Measurements from ENCODE around the gene ASGR1. TPM values are rescaled to one million over a fixed set of nuclear protein-coding genes. Genes with fewer than 3 reads are reported as not detected.
A peak's percentile ranks its signal among the peaks of the same experiment; 100 is the strongest.

The ASGR1 gene
- polyA plus RNA-seq, 3 donors, result 82.0 to 126 (median 114) TPM

DNA sequence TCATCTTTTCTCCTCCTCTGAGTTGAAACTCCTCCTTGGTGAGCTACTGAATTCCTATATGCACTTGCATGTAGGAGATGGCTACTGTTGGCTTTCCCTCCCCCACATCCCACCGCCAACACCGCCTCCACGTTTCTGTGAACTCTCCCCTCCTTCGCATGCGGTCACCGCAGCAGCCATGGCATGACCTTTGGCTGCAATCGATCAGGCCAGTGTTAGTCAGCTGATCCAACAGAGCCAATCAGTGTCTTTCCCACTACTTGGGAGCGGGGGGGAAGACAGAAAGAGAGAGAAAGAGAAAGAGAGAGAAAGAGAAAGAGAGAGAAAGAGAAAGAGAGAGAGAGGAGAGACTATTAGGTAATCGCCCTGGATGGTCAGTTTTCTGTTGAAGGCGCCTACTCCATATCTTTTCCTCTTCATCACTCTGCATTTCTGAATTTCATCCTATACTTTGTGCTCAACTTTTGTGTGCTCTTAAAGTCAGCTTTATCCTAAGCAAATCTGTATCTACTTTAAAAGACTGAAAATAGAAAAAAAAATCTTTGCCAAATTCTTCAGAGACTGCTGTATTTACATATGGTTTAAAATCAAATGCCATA is 22.7 kb downstream of the ASGR1 start:
- Histone ChIP-seq H3K4me1 (ENCODE audit: control insufficient read depth in 1 of 2, insufficient read depth in 2 of 2, low read length in 2 of 2) (peaks cover 21 to 26% of the 10 kb centered on the region in 2 donors), H3K79me2 (ENCODE audit: insufficient read depth, low read length) (no peaks in the 10 kb centered on the region), H3K36me3 (replicated peaks in 1 of 2; ENCODE audit: control insufficient read depth in 1 of 2, insufficient read depth in 2 of 2, low read length in 2 of 2) (no peaks in the 10 kb centered on the region), H3K9me3 (replicated peaks in 1 of 2; ENCODE audit: control insufficient read depth in 1 of 2, insufficient read depth in 1 of 2, low read length in 2 of 2) (no peaks in the 10 kb centered on the region), H2AFZ (ENCODE audit: insufficient read depth, low read depth, low read length, poor library complexity, severe bottlenecking) (no peak overlapping the region), H3K27me3 (ENCODE audit: control insufficient read depth in 2 of 2, insufficient read depth in 2 of 2, low read length in 2 of 2) (no peaks in the 10 kb centered on the region), H3K9ac (ENCODE audit: insufficient read depth, low read length, poor library complexity, severe bottlenecking) (no peak overlapping the region), H4K20me1 (ENCODE audit: insufficient read depth, low read length) (no peaks in the 10 kb centered on the region), H3K4me3 (replicated peaks in 1 of 3; ENCODE audit: low read depth in 2 of 3, low read length in 3 of 3) (no peak overlapping the region), H3K27ac (ENCODE audit: low read depth in 1 of 2, low read length in 2 of 2) (no peak overlapping the region), H3K4me2 (replicated peaks; ENCODE audit: extremely low read depth, low read length, poor library complexity, severe bottlenecking) (no peak overlapping the region)
- H3K4me3 Mint-ChIP-seq, result peak overlapping the region in 1 of 2 donors; percentile 31
- H3K4me1 Mint-ChIP-seq, result peaks cover 41% of the 10 kb centered on the region
- DNase-seq, result no peak
- WGBS (ENCODE audit: insufficient coverage), result no CpG with 5 or more reads among the region's 10 CpGs
- H3K27ac Mint-ChIP-seq, result peak overlapping the region in 3 of 7 donors; percentile 15 to 78 (median 47)
- intact Hi-C loops (cut with micrococcal nuclease), result no loop called here
- peaks cover 1 to 12% (median 3%) of the 10 kb centered on the region in 3 donors for H3K27me3 Mint-ChIP-seq (ENCODE audit: low read depth in 3 of 3)
- peaks cover 4 to 13% (median 5%) of the 10 kb centered on the region in 7 donors for H3K9me3 Mint-ChIP-seq
- TF ChIP-seq, protein P1, sequence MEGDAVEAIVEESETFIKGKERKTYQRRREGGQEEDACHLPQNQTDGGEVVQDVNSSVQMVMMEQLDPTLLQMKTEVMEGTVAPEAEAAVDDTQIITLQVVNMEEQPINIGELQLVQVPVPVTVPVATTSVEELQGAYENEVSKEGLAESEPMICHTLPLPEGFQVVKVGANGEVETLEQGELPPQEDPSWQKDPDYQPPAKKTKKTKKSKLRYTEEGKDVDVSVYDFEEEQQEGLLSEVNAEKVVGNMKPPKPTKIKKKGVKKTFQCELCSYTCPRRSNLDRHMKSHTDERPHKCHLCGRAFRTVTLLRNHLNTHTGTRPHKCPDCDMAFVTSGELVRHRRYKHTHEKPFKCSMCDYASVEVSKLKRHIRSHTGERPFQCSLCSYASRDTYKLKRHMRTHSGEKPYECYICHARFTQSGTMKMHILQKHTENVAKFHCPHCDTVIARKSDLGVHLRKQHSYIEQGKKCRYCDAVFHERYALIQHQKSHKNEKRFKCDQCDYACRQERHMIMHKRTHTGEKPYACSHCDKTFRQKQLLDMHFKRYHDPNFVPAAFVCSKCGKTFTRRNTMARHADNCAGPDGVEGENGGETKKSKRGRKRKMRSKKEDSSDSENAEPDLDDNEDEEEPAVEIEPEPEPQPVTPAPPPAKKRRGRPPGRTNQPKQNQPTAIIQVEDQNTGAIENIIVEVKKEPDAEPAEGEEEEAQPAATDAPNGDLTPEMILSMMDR (IDR thresholded peaks at IDR 0.05), result no peak
- H3K36me3 Mint-ChIP-seq, result peaks cover 8 to 19% of the 10 kb centered on the region in 2 donors

DNA sequence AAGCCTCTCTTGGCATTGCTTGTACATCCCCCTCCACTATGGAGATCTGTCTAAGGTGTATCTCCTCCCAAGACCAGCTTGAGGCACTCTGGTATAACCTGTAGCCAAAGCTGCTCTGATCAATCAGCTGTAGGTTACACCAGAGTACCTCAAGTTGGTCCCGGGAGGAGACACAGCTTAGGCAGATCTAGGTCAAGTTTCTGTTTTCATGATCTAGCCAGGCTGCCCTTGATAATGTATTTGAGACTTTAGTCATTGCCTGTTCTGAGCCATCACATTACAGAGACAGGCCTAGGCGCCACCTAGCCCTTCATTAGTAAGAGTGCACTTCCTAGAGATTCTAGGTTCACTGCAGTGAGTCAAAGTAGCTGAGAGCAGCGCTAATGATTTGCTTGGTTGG is 31.4 kb downstream of the ASGR1 start:
- H3K79me2 ChIP-seq (ENCODE audit: insufficient read depth, low read length), result peaks cover 8% of the 10 kb centered on the region
- H3K9ac ChIP-seq (ENCODE audit: insufficient read depth, low read length, poor library complexity, severe bottlenecking), result no peak overlapping the region
- no peak overlapping the region for H3K4me2 ChIP-seq (replicated peaks; ENCODE audit: extremely low read depth, low read length, poor library complexity, severe bottlenecking)
- no peak for DNase-seq
- no peaks in the 10 kb centered on the region for H3K27me3 ChIP-seq (ENCODE audit: control insufficient read depth in 2 of 2, insufficient read depth in 2 of 2, low read length in 2 of 2)
- Mint-ChIP-seq H3K27me3 (ENCODE audit: low read depth in 3 of 3) (peaks cover 0 to 11% (median 1%) of the 10 kb centered on the region in 3 donors), H3K9me3 (peaks cover 0 to 4% (median 0%) of the 10 kb centered on the region in 7 donors), H3K4me1 (peaks cover 28% of the 10 kb centered on the region), H3K36me3 (peaks cover 19 to 41% of the 10 kb centered on the region in 2 donors), H3K27ac (peak overlapping the region in 1 of 7 donors; percentile 18), H3K4me3 (no peak overlapping the region)
- H3K9me3 ChIP-seq (replicated peaks in 1 of 2; ENCODE audit: control insufficient read depth in 1 of 2, insufficient read depth in 1 of 2, low read length in 2 of 2), result no peaks in the 10 kb centered on the region
- intact Hi-C loops (cut with micrococcal nuclease), result no loop called here
- H4K20me1 ChIP-seq (ENCODE audit: insufficient read depth, low read length), result peaks cover 56% of the 10 kb centered on the region
- TF ChIP-seq, protein P1 (IDR thresholded peaks at IDR 0.05), result no peak
- peaks cover 10 to 17% of the 10 kb centered on the region in 2 donors for H3K4me1 ChIP-seq (ENCODE audit: control insufficient read depth in 1 of 2, insufficient read depth in 2 of 2, low read length in 2 of 2)
- no peak overlapping the region for H3K27ac ChIP-seq (ENCODE audit: low read depth in 1 of 2, low read length in 2 of 2)
- WGBS (ENCODE audit: insufficient coverage), result 100% methylated on average over 1 of the region's 3 CpGs
- H3K36me3 ChIP-seq (replicated peaks in 1 of 2; ENCODE audit: control insufficient read depth in 1 of 2, insufficient read depth in 2 of 2, low read length in 2 of 2), result peaks cover 0 to 13% of the 10 kb centered on the region in 2 donors
- H2AFZ ChIP-seq (ENCODE audit: insufficient read depth, low read depth, low read length, poor library complexity, severe bottlenecking), result no peak overlapping the region
- H3K4me3 ChIP-seq (replicated peaks in 1 of 3; ENCODE audit: low read depth in 2 of 3, low read length in 3 of 3), result no peak overlapping the region
